SK-N-DZ (cell line): ENCODE data around the gene OR6A2.

Experiments used
- DNase-seq: peaks from one replicate; pipeline ENCODE4 v3.0.0-alpha.2; 2015; ENCODE audit warnings: low spot score

OR6A2 gene

DNA sequence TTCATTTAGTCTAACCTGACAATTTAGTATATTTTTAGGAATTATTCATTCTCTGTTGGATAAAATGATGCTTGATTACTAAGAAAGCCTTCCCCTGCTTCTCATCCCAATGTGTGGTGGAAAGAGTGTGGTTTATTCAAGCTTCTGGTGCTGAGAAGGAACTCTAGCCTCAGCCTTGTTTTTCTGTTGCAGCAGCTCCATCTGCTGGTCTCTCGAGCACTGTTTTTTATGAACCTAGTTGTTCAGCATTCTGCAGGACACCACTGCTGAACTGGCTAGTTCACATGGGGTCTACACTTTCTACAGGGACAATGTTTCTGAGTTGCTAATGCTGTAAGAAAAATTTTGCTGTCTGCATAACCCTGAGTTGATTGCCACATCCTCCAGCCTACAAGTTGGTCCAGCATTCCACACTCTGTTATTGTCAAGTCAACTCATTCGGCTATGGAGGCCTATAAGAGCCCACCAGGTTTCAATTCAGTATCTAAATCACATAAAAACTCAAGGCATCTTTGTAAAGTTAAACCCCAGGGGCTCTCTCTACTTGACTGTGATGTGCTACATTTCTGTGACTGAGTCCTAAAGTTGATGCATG is 42.0 kb downstream of the OR6A2 start:
- DNase-seq = peak; percentile 43

GRCh38 chr11:6755953-6756347 is 43.5 kb downstream of the OR6A2 start:
- DNase-seq = no peak

DNA sequence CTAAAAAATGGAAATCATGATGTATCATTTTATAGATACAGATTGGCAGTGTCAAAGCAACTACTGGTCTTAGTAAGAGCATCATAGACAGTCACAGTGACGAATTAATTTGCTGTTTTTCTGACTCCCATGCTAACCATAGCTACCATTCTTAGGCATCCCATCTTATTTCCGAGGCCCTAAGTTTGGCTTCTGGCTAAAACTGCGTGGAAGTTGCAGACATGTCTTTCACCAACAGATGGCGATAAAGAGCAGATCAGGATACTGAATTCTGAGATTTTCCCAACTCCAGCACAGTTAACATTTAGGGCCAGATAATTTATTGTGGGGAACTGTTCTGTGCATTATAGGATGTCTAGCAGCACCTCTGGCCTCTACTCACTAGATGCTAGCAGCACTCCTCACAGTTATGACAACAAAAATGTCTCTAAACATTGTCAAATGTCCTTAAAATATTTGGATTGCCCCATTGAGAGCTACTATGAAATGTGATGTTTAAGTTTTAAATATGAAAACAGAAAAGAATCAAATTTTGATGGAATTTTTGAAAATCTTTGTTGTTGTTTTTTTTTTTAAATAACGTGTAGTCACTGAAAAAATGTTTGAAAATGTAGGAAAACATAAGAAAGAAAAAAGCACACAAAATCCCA is 44.1 kb downstream of the OR6A2 start:
- DNase-seq = peak; percentile 35

DNA sequence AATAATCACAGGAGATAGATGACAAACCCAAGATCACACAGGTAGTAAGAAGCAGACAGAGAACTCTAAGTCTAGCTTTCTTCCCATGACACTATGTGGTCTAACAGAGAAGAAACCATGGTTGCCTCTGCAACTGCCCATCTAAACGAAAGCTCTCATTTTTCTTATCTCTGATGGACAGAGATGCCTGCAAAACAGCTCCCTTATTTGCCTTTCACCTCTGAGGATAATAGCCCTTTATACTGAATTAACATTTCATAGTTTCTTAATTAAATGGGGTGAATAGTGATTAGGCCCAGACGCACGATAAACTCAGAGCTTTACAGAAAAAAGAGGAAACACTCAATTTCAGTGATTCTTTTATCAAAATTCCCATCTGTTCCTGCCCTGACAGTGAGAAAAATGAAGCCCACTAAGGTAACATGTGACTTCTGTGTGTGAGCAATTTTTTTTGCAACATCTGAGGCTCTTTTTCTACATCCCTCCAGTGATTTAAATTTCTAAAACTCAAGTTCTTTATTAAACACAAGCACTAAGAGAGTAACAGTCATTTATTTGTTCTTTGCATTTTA is 52.3 kb downstream of the OR6A2 start:
- DNase-seq = no peak

GRCh38 chr11:6746626-6747025 is 52.9 kb downstream of the OR6A2 start:
- DNase-seq = no peak

DNA sequence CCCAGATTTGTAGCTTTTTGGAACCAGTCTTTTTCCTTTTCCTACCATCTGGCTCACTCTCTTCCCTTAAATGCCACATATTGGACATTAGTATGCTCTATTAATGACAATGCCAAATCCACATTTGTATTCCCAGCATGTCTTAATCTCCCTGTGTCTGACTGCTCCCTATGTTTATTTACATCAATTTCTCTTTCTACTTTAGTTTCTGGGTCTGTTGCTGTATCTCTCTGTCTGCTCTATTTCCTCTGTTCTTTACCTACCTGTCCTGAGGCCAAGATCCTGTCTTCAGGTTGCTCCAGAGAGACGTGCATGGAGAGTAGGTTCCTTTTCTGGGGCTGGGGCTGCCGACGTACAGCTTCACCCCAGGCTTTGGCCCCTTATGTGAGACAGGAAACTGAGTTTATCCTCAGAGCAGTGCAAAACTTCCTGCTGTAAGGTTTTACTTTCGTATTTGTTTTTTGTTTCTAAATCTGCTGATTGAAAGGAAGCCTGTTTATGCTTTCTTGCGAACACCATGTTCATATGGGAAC is 53.3 kb downstream of the OR6A2 start:
- no peak for DNase-seq

DNA sequence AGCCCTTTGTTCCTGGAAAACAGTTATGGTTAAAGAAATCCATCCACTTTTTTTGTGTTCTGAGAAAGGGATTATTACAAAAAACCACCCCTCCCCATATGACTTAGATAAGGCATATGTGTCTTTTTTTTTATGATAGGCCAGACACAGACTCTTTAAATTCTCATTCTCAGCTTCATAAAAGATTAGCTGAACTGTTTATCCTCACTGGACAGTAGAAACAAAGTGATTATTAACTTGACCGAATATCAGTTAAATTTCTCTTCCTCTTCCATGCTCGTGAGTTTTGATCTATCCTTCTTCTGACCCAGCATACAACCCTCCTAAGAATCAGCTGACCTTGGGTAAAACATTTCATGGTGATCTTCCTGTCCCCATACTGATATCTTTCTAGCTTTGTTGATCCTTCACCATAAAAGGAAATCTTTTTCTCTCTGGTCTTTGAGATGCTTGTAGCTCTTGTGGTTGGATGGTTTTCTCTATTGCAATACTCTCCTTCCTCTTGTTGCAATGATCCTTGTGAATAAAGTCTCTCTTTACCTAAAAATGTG is 53.9 kb downstream of the OR6A2 start:
- no peak for DNase-seq

DNA sequence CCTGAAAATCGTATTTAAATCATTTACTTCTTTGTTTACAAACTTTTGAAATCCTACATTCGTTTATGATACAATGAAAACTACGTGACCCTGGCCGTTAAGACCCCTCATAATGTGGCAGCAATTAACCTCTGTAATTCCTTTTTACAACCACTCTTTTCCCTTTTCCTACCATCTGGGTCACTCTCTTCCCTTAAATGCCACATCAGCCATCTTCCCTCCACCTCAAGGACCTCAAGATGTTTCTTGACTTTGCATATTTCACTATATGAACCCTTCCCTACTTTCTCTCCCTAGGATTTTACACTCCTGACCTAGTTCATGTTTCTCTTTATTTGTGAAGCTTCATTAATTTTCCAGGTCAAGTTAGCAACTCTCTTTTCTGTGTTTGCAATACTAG is 54.5 kb downstream of the OR6A2 start:
- DNase-seq = no peak

DNA sequence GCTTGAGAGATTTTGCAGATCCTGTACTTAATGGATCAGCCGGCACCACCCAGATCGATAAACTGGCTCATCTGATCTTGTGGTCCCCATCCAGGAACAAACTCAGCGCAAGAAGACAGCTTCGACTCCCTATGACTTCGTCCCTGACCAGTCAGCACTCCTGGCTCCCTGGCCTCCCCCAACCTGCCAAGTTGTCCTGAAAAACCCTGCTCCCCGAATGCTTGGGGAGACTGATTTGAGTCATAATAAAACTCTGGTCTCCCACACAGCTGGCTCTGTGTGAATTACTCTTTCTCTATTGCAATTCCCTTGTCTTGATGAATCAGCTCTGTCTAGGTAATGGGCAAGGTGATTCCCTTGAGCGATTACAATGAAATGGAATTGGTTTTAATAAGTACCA is 57.2 kb downstream of the OR6A2 start:
- no peak for DNase-seq
